ENCODE results near the gene FSCN2. TPM values are rescaled to one million over a fixed set of nuclear protein-coding genes. Genes with fewer than 3 reads are reported as not detected.

Gene FSCN2
- total and polyA plus RNA-seq, 9 donors, result 1.7 to 4.8 (median 2.6) TPM

Other genes starting within 250 kb of the FSCN2 start
- gene SLC38A10, start 233.1 kb upstream of the FSCN2 start, total RNA-seq, result 36.7 TPM
- 10 to 100 TPM; 40.7 to 60.1 (median 53.1) TPM for gene SLC38A10, start 233.1 kb upstream of the FSCN2 start, polyA plus RNA-seq (ENCODE audit: insufficient read depth in 1 of 8, insufficient read length in 8 of 8, low replicate concordance in 1 of 8)
- 6.9 TPM for gene BAHCC1, start 132.9 kb upstream of the FSCN2 start, total RNA-seq
- gene BAHCC1, start 132.9 kb upstream of the FSCN2 start, polyA plus RNA-seq (ENCODE audit: insufficient read depth in 1 of 8, insufficient read length in 8 of 8, low replicate concordance in 1 of 8), result 10 to 100 TPM in 7 of 8 donors, 1 to 10 TPM in 1; 8.5 to 17.4 (median 15.6) TPM
- 810 TPM for gene ACTG1, start 15.6 kb upstream of the FSCN2 start, total RNA-seq
- gene ACTG1, start 15.6 kb upstream of the FSCN2 start, polyA plus RNA-seq (ENCODE audit: insufficient read depth in 1 of 8, insufficient read length in 8 of 8, low replicate concordance in 1 of 8), result 1,000 to 10,000 TPM; 1,113 to 1,698 (median 1,529) TPM
- gene FAAP100, start 24.0 kb downstream of the FSCN2 start, total RNA-seq, result 12.9 TPM
- 10 to 100 TPM; 16.3 to 25.9 (median 20.7) TPM for gene FAAP100, start 24.0 kb downstream of the FSCN2 start, polyA plus RNA-seq (ENCODE audit: insufficient read depth in 1 of 8, insufficient read length in 8 of 8, low replicate concordance in 1 of 8)
- gene NPLOC4, start 108.7 kb downstream of the FSCN2 start, total RNA-seq, result 31.9 TPM
- 10 to 100 TPM; 47.4 to 66.2 (median 50.4) TPM for gene NPLOC4, start 108.7 kb downstream of the FSCN2 start, polyA plus RNA-seq (ENCODE audit: insufficient read depth in 1 of 8, insufficient read length in 8 of 8, low replicate concordance in 1 of 8)
- 0.53 TPM for gene TSPAN10, start 108.8 kb downstream of the FSCN2 start, total RNA-seq
- gene TSPAN10, start 108.8 kb downstream of the FSCN2 start, polyA plus RNA-seq (ENCODE audit: insufficient read depth in 1 of 8, insufficient read length in 8 of 8, low replicate concordance in 1 of 8), result 1 to 10 TPM in 5 of 8 donors, under 1 TPM in 3; 0.68 to 1.7 (median 1.2) TPM
- gene PDE6G, start 128.2 kb downstream of the FSCN2 start, total RNA-seq, result 2.6 TPM
- gene PDE6G, start 128.2 kb downstream of the FSCN2 start, polyA plus RNA-seq (ENCODE audit: insufficient read depth in 1 of 8, insufficient read length in 8 of 8, low replicate concordance in 1 of 8), result 1 to 10 TPM; 1.9 to 5.8 (median 3.7) TPM
- 21.8 TPM for gene OXLD1, start 138.2 kb downstream of the FSCN2 start, total RNA-seq
- gene OXLD1, start 138.2 kb downstream of the FSCN2 start, polyA plus RNA-seq (ENCODE audit: insufficient read depth in 1 of 8, insufficient read length in 8 of 8, low replicate concordance in 1 of 8), result 10 to 100 TPM in 7 of 8 donors, 1 to 10 TPM in 1; 9.9 to 15.6 (median 11.4) TPM
- gene CCDC137, start 138.4 kb downstream of the FSCN2 start, total RNA-seq, result 9.1 TPM
- gene CCDC137, start 138.4 kb downstream of the FSCN2 start, polyA plus RNA-seq (ENCODE audit: insufficient read depth in 1 of 8, insufficient read length in 8 of 8, low replicate concordance in 1 of 8), result 10 to 100 TPM; 13.9 to 18.0 (median 15.6) TPM
- gene ARL16, start 155.4 kb downstream of the FSCN2 start, total RNA-seq, result 32.9 TPM
- gene ARL16, start 155.4 kb downstream of the FSCN2 start, polyA plus RNA-seq (ENCODE audit: insufficient read depth in 1 of 8, insufficient read length in 8 of 8, low replicate concordance in 1 of 8), result 10 to 100 TPM; 25.1 to 36.8 (median 31.1) TPM
- gene HGS, start 155.6 kb downstream of the FSCN2 start, total RNA-seq, result 32.0 TPM
- gene HGS, start 155.6 kb downstream of the FSCN2 start, polyA plus RNA-seq (ENCODE audit: insufficient read depth in 1 of 8, insufficient read length in 8 of 8, low replicate concordance in 1 of 8), result 10 to 100 TPM; 41.0 to 64.8 (median 47.5) TPM
- 10.2 TPM for gene MRPL12, start 175.0 kb downstream of the FSCN2 start, total RNA-seq
- gene MRPL12, start 175.0 kb downstream of the FSCN2 start, polyA plus RNA-seq (ENCODE audit: insufficient read depth in 1 of 8, insufficient read length in 8 of 8, low replicate concordance in 1 of 8), result 10 to 100 TPM; 49.7 to 65.8 (median 58.8) TPM
- 4.3 TPM for gene SLC25A10, start 183.9 kb downstream of the FSCN2 start, total RNA-seq
- gene SLC25A10, start 183.9 kb downstream of the FSCN2 start, polyA plus RNA-seq (ENCODE audit: insufficient read depth in 1 of 8, insufficient read length in 8 of 8, low replicate concordance in 1 of 8), result 1 to 10 TPM; 3.3 to 5.3 (median 4.2) TPM

Measured in muscle of leg (tissue), 9 donors.